Brain microvascular endothelial cell (primary cell): Measurements from ENCODE around the gene NDUFAB1.

Source experiments
- DNase-seq: peaks from one replicate; pipeline ENCODE4 v3.0.0-alpha.2; 2020
- H3K27ac ChIP-seq: fragments of 250-450 bp; sonication (Bioruptor Pico); 2 replicates; pipeline ENCODE4 v1.5.1; 2020; ENCODE audit warnings: mild to moderate bottlenecking, moderate library complexity
- H3K27me3 ChIP-seq: fragments of 250-450 bp; sonication (Bioruptor Pico); replicated peaks from 2 replicates; pipeline ENCODE4 v1.5.1; 2020; ENCODE audit warnings: mild to moderate bottlenecking
- H3K36me3 ChIP-seq: fragments of 250-450 bp; sonication (Bioruptor Pico); replicated peaks from 2 replicates; pipeline ENCODE4 v1.5.1; 2020; ENCODE audit warnings: mild to moderate bottlenecking
- H3K4me3 ChIP-seq: 2 replicates; pipeline ENCODE4 v1.5.1; 2011; ENCODE audit warnings: low read depth, mild to moderate bottlenecking, control low read depth, low read length, moderate library complexity
- CTCF ChIP-seq: IDR thresholded peaks from 2 replicates; pipeline ENCODE4 v1.5.1; 2011; ENCODE audit warnings: low read depth, mild to moderate bottlenecking, moderate library complexity, low read length, control low read depth, inconsistent platforms; ENCODE audit errors: missing control alignments
- in situ Hi-C: cut with HindIII; loops from 2 replicates; pipeline ENCODE4 v1.10.0; 2017; ENCODE audit warnings: low sequenced_read_pairs, low pct_ligation_motif_present

Gene NDUFAB1

DNA sequence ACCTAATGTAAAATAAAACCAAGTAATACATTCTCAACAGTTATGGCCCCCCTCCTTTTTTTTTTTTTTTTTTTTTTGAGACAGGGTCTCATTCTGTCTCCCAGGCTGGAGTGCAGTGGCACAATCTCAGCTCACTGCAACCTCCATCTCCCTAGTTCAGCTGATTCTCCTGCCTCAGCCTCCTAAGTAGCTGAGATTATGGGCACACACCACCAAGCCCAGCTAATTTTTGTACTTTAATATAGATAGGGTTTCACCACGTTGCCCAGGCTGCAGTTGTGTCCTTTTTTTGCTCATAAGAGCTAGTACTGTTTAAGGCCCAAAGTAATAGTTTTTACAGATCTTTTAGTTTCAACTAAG, 57.2 kb downstream of the NDUFAB1 start:
- Histone ChIP-seq H3K27me3 (no peaks in the 10 kb centered on the region), H3K4me3 (no peak overlapping the region), H3K36me3 (peaks cover 21% of the 10 kb centered on the region), H3K27ac (peak overlapping the region; percentile 75)
- in situ Hi-C loops: no loop called here
- DNase-seq: no peak
- no peak for TF ChIP-seq CTCF

DNA sequence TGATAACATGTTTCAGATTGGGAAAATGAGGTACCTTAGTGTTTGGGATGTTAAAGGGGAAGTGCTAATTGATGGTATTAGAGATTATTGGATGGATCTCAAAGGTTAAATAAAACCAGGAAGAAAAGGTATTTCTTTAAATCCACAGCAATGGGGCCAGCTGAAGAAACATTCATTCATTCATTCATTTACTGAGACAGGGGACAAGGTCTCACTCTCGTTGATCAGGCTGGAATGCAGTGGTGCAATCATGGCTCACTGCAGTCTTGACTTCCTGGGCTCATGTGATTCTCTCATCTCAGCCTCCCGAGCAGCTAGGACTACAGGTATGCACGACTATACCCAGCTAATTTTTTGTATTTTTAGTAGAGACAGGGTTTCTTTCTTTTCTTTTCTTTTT, 58.7 kb downstream of the NDUFAB1 start:
- Histone ChIP-seq H3K27ac (no peak overlapping the region), H3K36me3 (peaks cover 28% of the 10 kb centered on the region), H3K4me3 (no peak overlapping the region), H3K27me3 (no peaks in the 10 kb centered on the region)
- in situ Hi-C loops: no loop called here
- no peak for DNase-seq
- no peak for TF ChIP-seq CTCF

- Histone ChIP-seq H3K27me3 (no peaks in the 10 kb centered on the region), H3K27ac (no peak overlapping the region), H3K4me3 (no peak overlapping the region), H3K36me3 (peaks cover 31% of the 10 kb centered on the region)
- DNase-seq: no peak
- in situ Hi-C loops: no loop called here
- TF ChIP-seq CTCF: no peak
Observed at GRCh38 chr16:23535901-23536300, 60.2 kb downstream of the NDUFAB1 start.

- in situ Hi-C loops: no loop called here
- Histone ChIP-seq H3K4me3 (no peak overlapping the region), H3K27ac (no peak overlapping the region), H3K36me3 (peaks cover 28% of the 10 kb centered on the region), H3K27me3 (no peaks in the 10 kb centered on the region)
- TF ChIP-seq CTCF: no peak
- no peak for DNase-seq
Observed at GRCh38 chr16:23534868-23535860, 61.0 kb downstream of the NDUFAB1 start.

- no peaks in the 10 kb centered on the region for H3K27me3 ChIP-seq
- H3K4me3 ChIP-seq: no peak overlapping the region
- DNase-seq: no peak
- TF ChIP-seq CTCF: no peak
- in situ Hi-C loops: no loop called here
- no peak overlapping the region for H3K27ac ChIP-seq
- peaks cover 44% of the 10 kb centered on the region for H3K36me3 ChIP-seq
Observed at GRCh38 chr16:23532448-23532847, 63.7 kb downstream of the NDUFAB1 start.
